Right lobe of liver (tissue), 6 donors: ENCODE measurements around the gene SLITRK4. TPM values are rescaled to one million over a fixed set of nuclear protein-coding genes. Genes with fewer than 3 reads are reported as not detected.

Experiments used
- ATAC-seq, 4 donors: fragments of 200-7000 bp; cut with Tn5 transposase; one replicate each; pipeline ENCODE4 v1.9.1; 2020; ENCODE audit warnings: mild to moderate bottlenecking in 4 of 4, moderate library complexity in 4 of 4
- DNase-seq, 3 donors: peaks; one replicate each; pipeline ENCODE4 v3.0.0-alpha.2; 2020
- H3K27ac ChIP-seq, 3 donors: fragments of 200-600 bp; one replicate each; pipeline ENCODE4 v1.8.0; 2022
- H3K27me3 ChIP-seq, 2 donors: fragments of 200-600 bp; one replicate each; pipeline ENCODE4 v1.8.0; 2022
- H3K36me3 ChIP-seq, 4 donors: fragments of 200-600 bp; sonication (generic) in 1 of 4; one replicate each; pipeline versions ENCODE4 v1.5.1 to v1.8.0; 2017 to 2022; ENCODE audit warnings: control low read depth in 1 of 4
- H3K4me1 ChIP-seq, 4 donors: fragments of 200-600 bp; sonication (generic) in 1 of 4; one replicate each; pipeline versions ENCODE4 v1.5.1 to v1.8.0; 2017 to 2022; ENCODE audit warnings: control low read depth in 1 of 4
- H3K4me3 ChIP-seq, 3 donors: fragments of 200-600 bp; one replicate each; pipeline ENCODE4 v1.8.0; 2022
- H3K9me3 ChIP-seq, 4 donors: fragments of 200-600 bp; sonication (generic) in 1 of 4; one replicate each; pipeline versions ENCODE4 v1.5.1 to v1.8.0; 2017 to 2022; ENCODE audit warnings: control low read depth in 1 of 4
- POLR2A ChIP-seq: fragments of 450-650 bp; IDR thresholded peaks from one replicate; pipeline ENCODE4 v1.6.1; 2017; ENCODE audit warnings: antibody characterized with exemption, mild to moderate bottlenecking
- WGBS: methylation state at CpG from one replicate; pipeline ENCODE4 v1.1.6; 2018; ENCODE audit warnings: low coverage, low lambda C conversion rate; ENCODE audit not compliant: insufficient coverage; ENCODE audit errors: missing lambda C conversion rate; 5-methylcytosine and 5-hydroxymethylcytosine counted together
- intact Hi-C, 2 donors: fragments of 100-400 bp; cut with DNase I; formaldehyde crosslinking; loops; one replicate each; pipeline versions ENCODE4 v1.11.2 to v1.14.1; 2022
- total RNA-seq, 6 experiments: library from RNA; depleted of rRNA in 2 of 6; stranded (reverse); fragments of >200 nt in 2 of 6; fragmentation: NEBNext Ultra II Directional in 3 of 6; extraction: Animal tissue kit (Norgen Biotek cat#: 25700) in 3 of 6; gene quantifications; one replicate each; pipeline versions ENCODE4 v1.1.0 to v1.2.4, GENCODE V29; 2016 to 2023
- TF ChIP-seq, protein P1 (sequence below), 4 donors: fragments of 200-600 bp in 3 of 4; fragments of 450-650 bp in 1 of 4; IDR thresholded peaks; one replicate each; pipeline versions ENCODE4 v1.5.1 to v1.8.0; 2016 to 2022; ENCODE audit warnings: antibody characterized with exemption in 4 of 4, mild to moderate bottlenecking in 2 of 4
- donor health status: DM: no; HTN: yes; CAD: no.
- donor health status: DM: no; HTN: no; CAD: no.
- donor health status: DM: no; HTN: no; CAD: no.
- donor health status: DM: no; HTN: yes; CAD: no.
- donor health status: DM: no; HTN: yes; CAD: no.

SLITRK4 gene
- total RNA-seq, 6 experiments from 2014 or later, result 0.02 to 0.43 (median 0.09) TPM; not detected in 1

DNA sequence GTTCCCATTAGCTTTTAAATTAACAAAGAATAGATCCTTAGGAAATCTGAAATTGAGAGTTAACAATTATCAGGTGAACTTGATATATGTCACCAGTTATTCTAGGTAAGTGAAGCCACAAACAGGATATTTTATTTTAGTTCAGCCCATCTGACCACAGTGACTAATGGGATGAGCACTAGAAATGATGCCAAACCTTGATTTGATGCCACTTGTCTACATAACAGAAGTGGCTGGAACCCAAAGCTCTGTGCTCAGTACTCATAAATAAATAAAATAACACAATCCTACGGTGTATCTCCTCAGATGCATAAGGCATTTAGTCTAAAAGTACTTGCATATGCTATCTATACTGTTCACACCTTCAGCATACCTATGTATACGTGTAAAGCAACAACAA, 12.2 kb downstream of the SLITRK4 start:
- TF ChIP-seq, protein P1, sequence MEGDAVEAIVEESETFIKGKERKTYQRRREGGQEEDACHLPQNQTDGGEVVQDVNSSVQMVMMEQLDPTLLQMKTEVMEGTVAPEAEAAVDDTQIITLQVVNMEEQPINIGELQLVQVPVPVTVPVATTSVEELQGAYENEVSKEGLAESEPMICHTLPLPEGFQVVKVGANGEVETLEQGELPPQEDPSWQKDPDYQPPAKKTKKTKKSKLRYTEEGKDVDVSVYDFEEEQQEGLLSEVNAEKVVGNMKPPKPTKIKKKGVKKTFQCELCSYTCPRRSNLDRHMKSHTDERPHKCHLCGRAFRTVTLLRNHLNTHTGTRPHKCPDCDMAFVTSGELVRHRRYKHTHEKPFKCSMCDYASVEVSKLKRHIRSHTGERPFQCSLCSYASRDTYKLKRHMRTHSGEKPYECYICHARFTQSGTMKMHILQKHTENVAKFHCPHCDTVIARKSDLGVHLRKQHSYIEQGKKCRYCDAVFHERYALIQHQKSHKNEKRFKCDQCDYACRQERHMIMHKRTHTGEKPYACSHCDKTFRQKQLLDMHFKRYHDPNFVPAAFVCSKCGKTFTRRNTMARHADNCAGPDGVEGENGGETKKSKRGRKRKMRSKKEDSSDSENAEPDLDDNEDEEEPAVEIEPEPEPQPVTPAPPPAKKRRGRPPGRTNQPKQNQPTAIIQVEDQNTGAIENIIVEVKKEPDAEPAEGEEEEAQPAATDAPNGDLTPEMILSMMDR (IDR thresholded peaks at IDR 0.05), result no peak
- no peak for TF ChIP-seq POLR2A
- 32% methylated on average over 2 of the region's 2 CpGs for WGBS
- Histone ChIP-seq H3K9me3 (no peaks in the 10 kb centered on the region), H3K36me3 (no peaks in the 10 kb centered on the region), H3K27me3 (peaks cover 0 to 4% of the 10 kb centered on the region in 2 donors), H3K27ac (no peak overlapping the region), H3K4me1 (no peaks in the 10 kb centered on the region), H3K4me3 (no peak overlapping the region)
- ATAC-seq, result no peak
- DNase-seq, result no peak
- intact Hi-C loops, result no loop called here

DNA sequence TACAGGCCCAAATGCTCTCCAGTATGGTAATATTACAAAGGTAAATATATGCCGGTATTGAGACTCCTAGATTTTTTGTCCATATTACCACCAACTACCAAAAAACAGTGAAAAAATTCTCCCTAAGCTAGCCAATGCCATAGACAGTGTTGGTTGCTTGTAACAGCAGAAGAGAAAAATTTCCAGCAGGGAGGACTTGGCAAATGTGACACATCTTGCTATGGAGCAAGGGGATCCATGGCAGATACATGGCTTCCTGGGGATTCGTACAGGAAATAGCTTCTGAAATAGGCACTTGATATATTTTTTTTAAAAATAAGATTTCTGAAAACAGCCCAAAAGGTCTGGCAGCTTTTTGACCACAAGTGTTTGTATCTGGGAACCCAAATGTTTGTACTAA, 14.6 kb downstream of the SLITRK4 start:
- Histone ChIP-seq H3K27ac (no peak overlapping the region), H3K27me3 (peaks cover 0 to 4% of the 10 kb centered on the region in 2 donors), H3K9me3 (no peaks in the 10 kb centered on the region), H3K36me3 (no peaks in the 10 kb centered on the region), H3K4me3 (no peak overlapping the region), H3K4me1 (no peaks in the 10 kb centered on the region)
- no peak for TF ChIP-seq POLR2A
- TF ChIP-seq, protein P1 (IDR thresholded peaks at IDR 0.05), result no peak
- ATAC-seq, result no peak
- intact Hi-C loops, result no loop called here
- no peak for DNase-seq
- 38% methylated on average over 2 of the region's 2 CpGs for WGBS

DNA sequence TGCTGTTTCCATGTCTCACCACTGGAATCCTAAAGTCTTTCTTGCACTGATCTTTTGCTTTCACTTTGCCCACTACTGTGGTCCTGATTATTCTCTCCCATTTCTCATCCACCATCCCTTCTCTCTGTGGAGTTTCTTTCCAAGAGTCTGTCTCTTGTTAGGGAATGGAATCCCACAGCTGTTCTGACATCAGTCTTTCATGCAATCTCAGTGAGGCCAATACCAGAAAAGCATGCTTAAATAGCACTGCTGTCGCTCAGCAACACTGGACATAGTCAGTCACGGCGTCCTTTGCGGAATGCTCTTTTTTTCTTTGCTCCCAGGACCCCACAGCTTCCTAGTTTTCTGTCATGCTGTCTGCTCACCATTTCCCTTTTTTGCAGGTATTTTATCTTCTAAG, 20.1 kb downstream of the SLITRK4 start:
- no peak overlapping the region for H3K27ac ChIP-seq
- H3K4me1 ChIP-seq, result no peaks in the 10 kb centered on the region
- TF ChIP-seq POLR2A, result no peak
- H3K9me3 ChIP-seq, result no peaks in the 10 kb centered on the region
- no peaks in the 10 kb centered on the region for H3K36me3 ChIP-seq
- H3K4me3 ChIP-seq, result no peak overlapping the region
- intact Hi-C loops, result no loop called here
- WGBS, result 55% methylated on average over 4 of the region's 4 CpGs
- DNase-seq, result no peak
- no peak for ATAC-seq
- H3K27me3 ChIP-seq, result no peaks in the 10 kb centered on the region

DNA sequence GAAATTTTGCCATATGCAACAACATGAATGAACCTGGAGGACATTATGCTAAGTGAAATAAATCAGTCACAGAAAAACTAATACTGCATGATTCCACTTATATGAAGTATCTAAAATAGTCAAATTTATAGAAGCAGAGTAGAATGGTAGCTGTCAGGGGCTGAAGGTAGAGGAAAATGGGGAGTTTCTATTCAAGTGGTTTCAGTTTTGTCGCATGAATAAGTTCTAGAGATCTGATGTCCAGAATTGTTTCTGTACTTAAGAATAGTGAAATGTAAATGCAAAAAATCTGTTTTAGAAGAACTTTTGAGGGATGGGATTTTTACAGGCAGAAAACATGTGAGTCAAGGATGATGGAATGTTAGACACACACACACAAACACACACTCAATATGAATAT, 34.1 kb downstream of the SLITRK4 start:
- TF ChIP-seq POLR2A, result no peak
- TF ChIP-seq, protein P1 (IDR thresholded peaks at IDR 0.05), result no peak
- no peak for DNase-seq
- intact Hi-C loops, result no loop called here
- no peaks in the 10 kb centered on the region for H3K27me3 ChIP-seq
- H3K9me3 ChIP-seq, result no peaks in the 10 kb centered on the region
- no peaks in the 10 kb centered on the region for H3K36me3 ChIP-seq
- 87% methylated on average over 1 of the region's 1 CpG for whole genome bisulfite sequencing
- no peak for ATAC-seq
- no peaks in the 10 kb centered on the region for H3K4me1 ChIP-seq
- no peak overlapping the region for H3K4me3 ChIP-seq
- H3K27ac ChIP-seq, result no peak overlapping the region

DNA sequence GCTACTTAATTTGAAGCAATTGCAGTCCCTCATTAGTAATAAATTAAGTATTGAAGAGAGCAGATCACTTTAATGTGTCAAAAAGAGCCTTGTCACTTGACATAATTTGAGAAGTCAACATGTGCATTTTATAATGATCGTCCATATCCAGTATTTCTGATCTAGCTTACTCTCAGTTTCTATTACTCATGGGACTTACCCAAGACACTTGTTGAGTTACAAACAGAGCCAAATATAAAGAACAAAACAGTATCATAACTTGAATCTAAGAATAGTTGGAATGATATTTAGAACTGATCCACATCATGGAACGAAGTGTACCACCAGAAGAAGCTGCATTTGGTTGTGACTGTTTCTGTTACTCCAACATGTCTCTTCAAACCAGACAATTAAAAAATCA, 54.7 kb downstream of the SLITRK4 start:
- no peak overlapping the region for H3K27ac ChIP-seq
- ATAC-seq (no peak), DNase-seq (no peak)
- no peaks in the 10 kb centered on the region for H3K27me3 ChIP-seq
- WGBS, result 33% methylated on average over 2 of the region's 2 CpGs
- H3K9me3 ChIP-seq, result no peaks in the 10 kb centered on the region
- no peaks in the 10 kb centered on the region for H3K4me1 ChIP-seq
- intact Hi-C loops, result no loop called here
- no peaks in the 10 kb centered on the region for H3K36me3 ChIP-seq
- TF ChIP-seq, protein P1 (IDR thresholded peaks at IDR 0.05), result no peak
- no peak for TF ChIP-seq POLR2A
- H3K4me3 ChIP-seq, result no peak overlapping the region
